ENCODE results near the gene DNASE2B.

DNASE2B gene, protein sequence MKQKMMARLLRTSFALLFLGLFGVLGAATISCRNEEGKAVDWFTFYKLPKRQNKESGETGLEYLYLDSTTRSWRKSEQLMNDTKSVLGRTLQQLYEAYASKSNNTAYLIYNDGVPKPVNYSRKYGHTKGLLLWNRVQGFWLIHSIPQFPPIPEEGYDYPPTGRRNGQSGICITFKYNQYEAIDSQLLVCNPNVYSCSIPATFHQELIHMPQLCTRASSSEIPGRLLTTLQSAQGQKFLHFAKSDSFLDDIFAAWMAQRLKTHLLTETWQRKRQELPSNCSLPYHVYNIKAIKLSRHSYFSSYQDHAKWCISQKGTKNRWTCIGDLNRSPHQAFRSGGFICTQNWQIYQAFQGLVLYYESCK

DNA sequence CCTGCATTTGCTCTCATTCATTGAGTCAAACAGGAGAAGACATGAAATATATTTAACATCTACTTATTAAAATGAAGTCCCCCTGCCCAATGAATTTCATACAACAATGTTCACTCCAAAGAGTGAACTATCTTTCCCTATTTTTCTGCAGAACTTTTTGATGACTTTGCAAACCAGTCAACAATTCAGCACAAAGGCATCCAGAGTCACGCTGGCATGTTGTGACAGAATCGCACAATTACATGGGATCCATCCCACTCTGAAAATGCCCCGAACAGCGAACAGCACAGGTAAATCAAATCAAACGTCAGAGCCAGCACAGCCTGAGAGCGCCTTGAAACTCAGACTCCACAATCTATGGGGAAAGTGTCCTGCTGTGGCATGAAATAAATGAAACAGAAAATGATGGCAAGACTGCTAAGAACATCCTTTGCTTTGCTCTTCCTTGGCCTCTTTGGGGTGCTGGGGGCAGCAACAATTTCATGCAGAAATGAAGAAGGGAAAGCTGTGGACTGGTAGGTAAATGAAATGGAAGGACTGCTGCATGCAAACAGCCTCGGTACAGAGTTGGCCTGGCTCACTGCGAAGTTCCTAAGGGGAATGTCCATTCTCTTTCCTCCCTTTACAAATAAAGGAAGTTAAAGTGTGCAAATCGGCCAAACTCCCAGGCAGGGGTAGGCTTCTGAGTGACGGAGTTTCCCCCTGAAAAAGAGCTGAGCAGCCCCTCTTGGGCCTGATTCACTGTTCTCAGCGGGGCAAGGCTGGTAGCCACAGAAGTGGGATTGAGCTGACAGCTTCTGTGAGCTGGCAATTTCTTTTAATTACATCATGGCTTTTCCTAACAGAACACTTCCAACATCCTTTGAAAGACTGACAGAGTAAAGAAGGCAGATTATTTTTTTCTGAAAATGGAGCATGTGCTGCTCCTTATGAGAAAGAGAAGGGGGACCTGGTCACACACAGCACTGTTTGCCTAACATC lies at the start of gene DNASE2B:
Gene DNASE2B (plus strand): TSS at position 310 of the 981 bp plus-strand sequence. CDS start 81 bp downstream, at position 391.
- no peak for DNase-seq

GRCh38 chr1:84348759-84349158 lies 49.5 kb upstream of the DNASE2B start:
- no peak for DNase-seq

GRCh38 chr1:84350104-84350503 lies 48.2 kb upstream of the DNASE2B start:
- no peak for DNase-seq

DNA sequence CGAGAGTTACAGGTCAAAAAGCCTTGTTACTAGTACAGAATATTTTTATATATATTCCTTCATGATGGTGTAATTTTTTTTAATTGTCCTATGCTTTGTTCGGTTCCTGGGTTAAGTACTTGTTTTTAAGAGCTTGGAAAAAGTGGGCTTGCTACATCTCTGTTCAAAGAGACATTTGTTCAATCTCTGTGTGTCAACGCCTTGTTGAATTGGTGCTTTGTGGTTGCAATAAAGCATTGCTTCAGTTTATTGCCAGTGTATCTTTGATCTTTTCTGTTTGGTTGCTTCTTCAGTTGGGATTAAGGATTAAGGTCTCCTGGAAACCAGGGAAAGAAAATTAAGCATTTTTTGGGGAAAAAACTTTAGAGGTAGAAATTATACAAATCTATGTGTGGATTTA lies 47.7 kb upstream of the DNASE2B start:
- DNase-seq, result no peak

DNA sequence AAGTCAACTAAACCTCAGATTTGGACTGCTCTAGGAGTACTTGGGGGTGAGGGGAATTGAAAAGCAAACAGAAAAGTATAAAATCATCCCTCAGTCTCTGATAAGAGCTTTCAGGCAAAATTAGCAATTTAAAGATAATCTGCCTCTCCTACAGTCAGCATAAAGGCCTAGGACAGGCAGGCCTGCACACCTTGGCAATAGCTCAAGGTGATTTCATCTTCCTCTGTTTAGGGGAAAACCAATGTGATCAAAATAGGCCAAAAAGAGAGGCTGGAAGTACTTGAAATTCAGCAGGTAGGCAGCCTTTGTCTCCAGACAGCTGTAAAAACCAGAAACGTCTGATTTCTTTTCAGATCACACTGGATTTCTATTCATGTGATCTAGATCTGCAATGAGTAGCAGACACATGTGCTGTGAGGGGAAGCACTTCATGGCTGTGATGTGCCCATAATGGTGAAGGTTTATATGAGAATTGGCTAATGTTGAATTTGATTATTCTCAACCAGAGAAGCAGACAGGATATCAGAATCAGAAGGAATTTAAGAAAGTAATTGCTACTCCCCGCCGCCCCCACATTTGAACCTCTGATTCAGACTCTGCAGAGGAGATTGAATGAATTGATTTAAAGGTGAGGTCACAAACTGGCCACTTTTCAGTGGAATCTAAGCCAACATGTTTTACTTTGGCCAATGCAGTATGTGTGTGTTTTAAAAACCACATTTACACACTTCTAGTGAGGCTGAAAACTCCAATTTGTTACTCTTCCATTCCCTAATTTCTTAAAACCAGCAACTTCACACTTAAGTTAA lies 45.8 kb upstream of the DNASE2B start:
- DNase-seq, result no peak

DNA sequence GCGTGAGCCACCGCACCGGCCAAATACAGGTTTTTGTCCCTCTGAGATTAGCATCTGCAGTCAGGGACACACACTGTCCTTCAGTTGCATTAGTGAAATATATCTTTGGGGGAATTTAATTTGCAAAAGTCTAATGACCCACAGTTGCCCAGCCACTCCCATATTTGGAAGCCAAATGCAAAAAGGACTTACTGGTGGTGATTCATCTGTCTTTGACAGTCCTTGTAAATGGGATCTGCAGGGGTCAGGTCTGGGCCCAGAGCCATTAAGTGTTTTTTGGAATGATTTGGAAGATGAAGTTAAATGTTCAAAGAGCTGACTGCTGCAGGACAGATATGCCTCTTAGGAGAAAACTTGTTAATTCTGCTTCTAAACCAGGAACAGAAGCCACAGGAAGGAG lies 44.6 kb upstream of the DNASE2B start:
- DNase-seq, result no peak

DNA sequence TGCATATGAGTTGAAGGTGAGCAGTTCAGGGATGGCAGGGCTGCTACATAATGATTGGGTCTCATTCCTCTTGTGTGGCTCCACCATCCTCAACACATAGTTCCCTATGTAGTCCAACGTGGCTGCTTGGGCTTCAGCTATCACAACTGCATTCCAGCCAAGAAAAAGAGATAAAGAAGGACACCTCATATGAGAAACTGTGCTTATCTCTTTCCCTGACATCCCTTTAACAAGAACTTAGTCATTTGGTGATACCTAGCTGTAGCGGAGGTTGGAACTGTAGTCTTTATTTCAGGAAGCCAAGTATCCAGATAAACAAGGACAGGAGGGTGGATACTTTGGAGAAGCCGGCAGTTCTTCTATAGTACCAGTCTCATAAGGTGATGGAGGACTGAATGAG lies 42.7 kb upstream of the DNASE2B start:
- DNase-seq, result no peak

DNA sequence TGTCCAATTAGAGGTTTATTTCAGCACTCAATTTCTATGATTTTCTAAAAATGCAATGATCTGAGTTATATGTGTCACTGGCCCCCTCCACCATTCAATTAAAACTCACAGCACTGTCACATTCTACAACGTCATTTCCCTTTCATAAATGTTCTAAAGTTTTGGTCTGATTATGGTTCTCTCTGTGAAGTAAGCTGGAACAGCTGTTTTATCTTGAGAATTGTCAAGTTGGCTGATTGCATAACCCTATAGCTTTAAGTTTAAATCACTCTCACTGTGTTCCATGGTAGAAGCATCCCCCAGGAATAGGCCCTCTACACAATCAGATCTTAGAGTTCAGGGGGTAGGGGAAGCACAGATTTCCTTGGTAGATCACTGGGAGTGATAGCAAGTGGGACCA lies 41.4 kb upstream of the DNASE2B start:
- no peak for DNase-seq

GRCh38 chr1:84358695-84359094 lies 39.6 kb upstream of the DNASE2B start:
- no peak for DNase-seq

DNA sequence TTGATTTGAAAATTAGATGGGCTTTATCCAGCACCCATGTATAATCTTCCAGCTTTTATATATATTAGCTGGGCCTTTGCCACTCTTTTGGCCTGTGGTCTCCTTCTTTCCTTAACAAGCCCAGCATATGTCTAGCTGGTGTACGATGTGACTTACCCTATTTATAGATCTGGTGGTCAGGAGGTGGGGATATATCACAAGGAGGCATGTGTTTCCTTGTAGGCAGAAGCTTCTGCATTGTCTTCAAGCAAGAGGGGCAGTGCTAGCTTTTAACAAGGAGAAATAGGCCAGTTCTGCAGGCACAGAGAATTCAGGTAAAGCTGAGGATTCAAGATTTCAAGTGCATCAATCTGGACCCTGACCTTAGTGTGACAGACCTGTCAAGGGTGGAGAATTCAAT lies 38.0 kb upstream of the DNASE2B start:
- no peak for DNase-seq

DNA sequence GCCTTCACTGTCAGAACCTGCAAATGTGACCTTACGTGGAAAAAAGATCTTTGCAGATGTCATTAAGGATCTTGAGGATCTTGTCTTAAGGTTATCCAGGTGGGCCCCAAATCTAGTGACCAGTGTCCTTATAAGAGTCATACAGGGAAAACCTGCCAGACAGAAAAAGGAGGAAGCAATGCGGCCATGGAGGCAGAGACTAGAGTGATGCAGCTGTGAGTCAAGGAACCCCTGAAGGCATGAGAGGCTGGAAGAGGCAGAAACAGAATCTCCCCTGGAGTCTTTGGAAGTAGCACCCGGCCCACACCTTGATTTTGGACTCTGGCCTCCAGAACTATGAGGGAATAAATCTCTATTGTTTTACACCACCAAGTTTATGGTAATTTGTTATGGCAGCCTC lies 36.5 kb upstream of the DNASE2B start:
- DNase-seq, result no peak

- DNase-seq, result no peak
Observed at GRCh38 chr1:84363019-84363418, 35.3 kb upstream of the DNASE2B start.

GRCh38 chr1:84363622-84364021 lies 34.7 kb upstream of the DNASE2B start:
- DNase-seq, result no peak

- peak; percentile 12 for DNase-seq
Observed at GRCh38 chr1:84365225-84366221, 32.8 kb upstream of the DNASE2B start.

GRCh38 chr1:84366786-84367185 lies 31.5 kb upstream of the DNASE2B start:
- no peak for DNase-seq

- no peak for DNase-seq
Observed at GRCh38 chr1:84367219-84367618, 31.1 kb upstream of the DNASE2B start.

DNA sequence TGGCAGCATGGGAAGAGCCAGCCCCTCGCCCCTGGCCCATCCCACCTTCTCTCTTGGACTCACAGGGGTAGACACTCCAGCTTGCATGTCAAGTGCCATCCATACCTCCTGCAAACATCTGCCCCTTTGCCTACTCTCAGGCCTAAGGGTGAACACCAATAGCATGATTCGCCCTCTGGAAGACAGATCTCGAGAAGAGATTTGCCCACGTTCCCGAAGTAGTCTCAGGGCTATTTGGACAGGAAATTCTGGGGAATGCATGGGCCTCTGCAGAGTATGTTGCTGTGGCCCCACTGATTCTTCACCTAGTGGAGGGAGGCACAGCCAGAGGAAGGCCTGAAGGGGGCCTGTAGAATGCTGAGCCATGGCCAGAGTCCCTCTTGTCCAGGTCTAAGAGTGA lies 29.8 kb upstream of the DNASE2B start:
- DNase-seq, result no peak

DNA sequence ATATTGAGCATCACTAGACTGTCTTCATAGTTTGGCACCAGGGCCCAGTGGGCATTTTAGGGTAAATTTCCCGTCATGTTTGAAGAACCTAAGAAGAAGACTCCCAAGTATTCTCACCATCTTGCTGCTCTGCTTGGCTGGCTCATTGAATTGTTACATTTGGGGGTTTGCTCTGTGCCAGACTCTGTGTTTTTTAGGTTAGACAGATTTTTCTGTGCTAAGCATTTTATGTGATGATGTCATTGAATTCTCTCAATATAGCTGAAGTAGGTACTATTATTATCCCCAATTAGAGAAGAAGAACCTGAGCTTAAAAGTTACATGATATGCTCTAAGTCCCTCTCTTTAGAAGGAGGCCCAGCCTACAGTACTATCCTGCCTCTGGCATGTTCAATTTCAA lies 28.0 kb upstream of the DNASE2B start:
- no peak for DNase-seq

DNA sequence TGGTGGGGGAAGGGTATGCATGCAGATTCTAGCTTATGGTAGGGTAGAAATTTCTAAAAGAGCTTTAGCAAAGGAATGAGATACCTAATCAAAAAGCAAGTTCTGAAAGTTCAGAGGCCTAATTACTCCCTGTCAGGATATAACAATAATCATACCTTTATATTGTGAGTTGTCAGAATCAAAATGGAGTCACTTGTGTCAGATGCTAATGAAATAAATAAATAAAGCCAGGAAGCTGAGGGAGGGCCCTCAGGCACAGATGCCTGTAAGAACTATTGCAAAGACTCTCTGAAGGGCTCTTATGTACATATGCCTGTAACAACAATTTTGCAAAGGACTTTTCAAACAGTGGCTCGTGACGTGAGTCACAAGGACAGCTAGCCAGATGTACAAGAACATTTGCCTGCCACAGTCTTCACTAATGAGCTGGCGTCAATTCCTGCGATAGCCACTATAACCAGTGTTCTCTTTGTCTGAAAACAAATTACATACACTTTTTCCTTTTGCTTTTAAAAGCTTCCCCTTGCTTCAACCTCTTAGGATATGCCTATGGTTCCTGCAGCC lies 27.4 kb upstream of the DNASE2B start:
- DNase-seq, result peak; percentile 77

DNA sequence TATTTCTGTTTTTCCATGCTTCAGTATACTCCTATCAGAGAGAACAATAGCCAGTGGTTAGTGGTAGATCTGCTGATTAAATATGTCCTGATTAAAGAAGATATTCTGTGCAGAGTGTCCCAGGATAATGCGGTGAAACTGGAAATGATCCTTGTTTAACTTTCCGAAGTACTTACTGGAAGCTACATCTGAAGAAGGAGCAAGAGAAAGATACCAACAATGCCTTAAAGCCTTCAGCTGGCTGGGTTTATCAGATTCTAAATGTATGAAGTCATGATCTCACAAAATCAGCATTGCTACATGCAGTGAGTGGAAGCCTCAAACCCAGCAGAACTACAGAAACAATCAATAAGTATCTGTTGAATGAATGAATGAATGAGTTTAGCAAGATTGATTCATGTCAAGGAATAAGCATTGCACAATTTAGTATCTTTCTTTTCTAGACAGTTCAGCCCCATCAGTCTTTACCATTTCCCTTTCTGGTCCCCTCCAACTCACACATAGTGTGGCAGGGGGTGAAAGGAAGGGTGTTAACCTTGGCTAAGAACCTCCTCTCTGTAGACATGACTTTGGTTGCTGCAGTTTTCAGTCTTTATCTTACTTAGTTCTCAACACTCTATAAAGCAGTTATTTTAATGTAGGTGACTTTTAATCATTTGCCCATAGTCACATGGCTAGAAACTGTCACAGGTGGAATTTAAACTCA lies 24.7 kb upstream of the DNASE2B start:
- no peak for DNase-seq
